HepG2 (cell line): ENCODE measurements around the gene FBLIM1. TPM values are rescaled to one million over a fixed set of nuclear protein-coding genes. Genes with fewer than 3 reads are reported as not detected.

Experiments used
- AKAP8 ChIP-seq: sonication (generic); formaldehyde crosslinking; IDR thresholded peaks from 2 replicates; pipeline ENCODE4 v1.5.1; 2020; ENCODE audit warnings: mild to moderate bottlenecking, missing genetic modification reagents
- LRRFIP1 ChIP-seq: sonication (generic); formaldehyde crosslinking; conservative IDR thresholded peaks from 2 replicates; pipeline ENCODE4 v1.4.0; 2020; ENCODE audit warnings: missing genetic modification reagents
- MAFF ChIP-seq: IDR thresholded peaks from 2 replicates; pipeline ENCODE4 v1.6.1; 2011; ENCODE audit warnings: low read depth, low read length, improper control_type of control experiment
- NFATC3 ChIP-seq: sonication (generic); formaldehyde crosslinking; IDR thresholded peaks from 2 replicates; pipeline ENCODE4 v1.5.1; 2020; ENCODE audit warnings: mild to moderate bottlenecking, missing genetic modification reagents
- SIN3A ChIP-seq: IDR thresholded peaks from 2 replicates; pipeline ENCODE4 v1.6.1; 2011; ENCODE audit warnings: low read depth, mild to moderate bottlenecking, control low read depth, low read length, borderline replicate concordance
- SNAI1 ChIP-seq: sonication (generic); formaldehyde crosslinking; IDR thresholded peaks from 2 replicates; pipeline ENCODE4 v1.5.0; 2020; ENCODE audit warnings: mild to moderate bottlenecking, missing genetic modification reagents, borderline replicate concordance
- SOX13 ChIP-seq, 3 experiments: fragments of 450-650 bp in 1 of 3; sonication (generic) in 1 of 3; formaldehyde crosslinking in 1 of 3; IDR thresholded peaks in 2 of 3; conservative IDR thresholded peaks in 1 of 3; 2 replicates each; pipeline versions ENCODE4 v1.5.0 to v1.6.1; 2016 to 2020; ENCODE audit warnings: antibody characterized with exemption in 1 of 3, mild to moderate bottlenecking in 1 of 3, missing compliant biosample characterization in 1 of 3, missing genetic modification reagents in 1 of 3, moderate library complexity in 1 of 3
- SP140L ChIP-seq: sonication (generic); formaldehyde crosslinking; IDR thresholded peaks from 2 replicates; pipeline ENCODE4 v1.4.0; 2020; ENCODE audit warnings: missing genetic modification reagents, borderline replicate concordance
- ZNF230 ChIP-seq: sonication (generic); formaldehyde crosslinking; IDR thresholded peaks from 2 replicates; pipeline ENCODE4 v1.4.0; 2020; ENCODE audit warnings: mild to moderate bottlenecking, missing genetic modification reagents
- ZNF879 ChIP-seq: sonication (generic); formaldehyde crosslinking; IDR thresholded peaks from 2 replicates; pipeline ENCODE4 v1.8.1; 2023; ENCODE audit warnings: missing genetic modification reagents
- polyA plus RNA-seq, 8 experiments: library from polyadenylated mRNA; depleted of rRNA in 3 of 8; stranded (reverse) in 7 of 8; unstranded in 1 of 8; fragments of >200 nt; fragmentation: Illumina TruSeq in 4 of 8; extraction: Trizol in 4 of 8; gene quantifications; 2 replicates each; pipeline versions ENCODE4 v1.2.1 to v1.2.3, GENCODE V29; 2011 to 2016; ENCODE audit warnings: low read depth in 4 of 8, missing spikeins in 1 of 8, mixed read lengths in 1 of 8; ENCODE audit not compliant: insufficient read depth in 1 of 8
- total RNA-seq, 5 experiments: library from RNA; depleted of rRNA; stranded (reverse); fragments of >200 nt; fragmentation: Illumina TruSeq; extraction: Trizol; gene quantifications; 2 replicates each; pipeline ENCODE4 v1.2.3, GENCODE V29; 2016; ENCODE audit warnings: low read depth in 1 of 5

Gene FBLIM1
- total and polyA plus RNA-seq, 2 of the 13 experiments (the other 11 are each of a cell fraction or from before 2014, with no cell fraction given) = 10.6 to 23.0 TPM

- TF ChIP-seq LRRFIP1 = no peak
- no peak for TF ChIP-seq ZNF230 (CRISPR knock-in tag)
- no peak for TF ChIP-seq SOX13 (IDR thresholded peaks at IDR 0.05)
- TF ChIP-seq SOX13 (CRISPR knock-in tag; conservative IDR thresholded peaks at IDR 0.05 in 1 of 2, IDR thresholded peaks at IDR 0.05 in 1 of 2) = 0 out of 4 replicates have a peak, but pooled peaks of 1 of the 2 experiments have one; percentile 20
- no peak for TF ChIP-seq NFATC3 (CRISPR knock-in tag)
- no peak for TF ChIP-seq SP140L (CRISPR knock-in tag)
- no peak for TF ChIP-seq AKAP8
- TF ChIP-seq SIN3A = no peak
- no peak for TF ChIP-seq ZNF879 (CRISPR knock-in tag)
- no peak for TF ChIP-seq MAFF
- TF ChIP-seq SNAI1 = no peak
Measured at GRCh38 chr1:15740924-15741850, 17.4 kb upstream of the FBLIM1 start (continued).
